Measurements from ENCODE around the gene TBL1X. TPM values are rescaled to one million over a fixed set of nuclear protein-coding genes. Genes with fewer than 3 reads are reported as not detected.
A peak's percentile ranks its signal among the peaks of the same experiment; 100 is the strongest.

Gene TBL1X
- polyA plus RNA-seq, 1 experiment, result 24.9 TPM

DNA sequence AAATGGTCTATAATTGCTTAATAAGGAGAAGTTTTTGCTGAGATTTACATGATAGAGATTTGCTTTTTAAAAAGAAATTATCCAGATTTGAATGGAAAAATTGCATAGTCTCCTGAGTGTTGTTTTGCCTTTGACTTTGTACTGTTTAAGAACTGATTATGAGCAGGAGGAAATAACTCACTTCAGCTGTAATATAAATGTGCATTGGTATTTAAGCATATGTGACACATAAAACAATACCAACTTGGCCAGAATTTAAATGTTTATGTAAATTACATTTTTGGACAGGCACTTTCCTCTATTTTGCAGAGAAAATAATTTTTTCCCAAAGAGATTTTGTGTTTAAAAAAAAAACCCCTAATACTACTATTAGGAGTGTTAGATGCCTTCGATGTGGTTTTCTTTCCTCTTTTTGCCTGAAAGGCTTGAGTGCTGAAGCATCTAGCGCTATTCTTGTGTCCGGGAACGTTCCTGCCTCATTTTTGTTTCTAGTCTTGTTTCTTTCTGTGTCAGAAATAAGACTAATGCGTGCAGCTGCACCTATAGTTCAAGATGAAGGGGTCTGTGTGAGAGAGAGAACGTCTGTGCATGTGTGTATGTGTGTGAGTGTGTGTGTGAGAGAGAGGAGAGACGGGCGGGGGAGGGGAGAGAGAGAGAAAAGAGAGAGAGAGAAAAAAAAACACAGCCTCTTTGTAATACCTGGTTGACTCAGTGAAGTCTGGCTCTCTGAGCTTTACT lies 60.8 kb downstream of the TBL1X start:
- Histone ChIP-seq H3K27me3 (ENCODE audit: control insufficient read depth, insufficient read depth, low read length) (no peaks in the 10 kb centered on the region), H3K9me3 (ENCODE audit: control insufficient read depth, insufficient read depth, low read length) (no peaks in the 10 kb centered on the region), H3K27ac (ENCODE audit: low read depth, low read length) (peak overlapping the region; percentile 47), H3K4me3 (ENCODE audit: low read depth, low read length) (peak overlapping the region; percentile 25; the same call in 1 of the 2 replicates)
- ChIA-PET POLR2A (interaction anchor here (1.2 kb wide), 1 partner anchor 9 kb away, joined by 3 read pairs; no protein-coding TSS in a partner anchor), CTCF (interaction anchor here (0.7 kb wide), 1 partner anchor 659 kb away, joined by 3 read pairs; no protein-coding TSS in a partner anchor)
- no peak for DNase-seq (ENCODE audit: low read depth, low spot score)
- TF ChIP-seq, protein P1, sequence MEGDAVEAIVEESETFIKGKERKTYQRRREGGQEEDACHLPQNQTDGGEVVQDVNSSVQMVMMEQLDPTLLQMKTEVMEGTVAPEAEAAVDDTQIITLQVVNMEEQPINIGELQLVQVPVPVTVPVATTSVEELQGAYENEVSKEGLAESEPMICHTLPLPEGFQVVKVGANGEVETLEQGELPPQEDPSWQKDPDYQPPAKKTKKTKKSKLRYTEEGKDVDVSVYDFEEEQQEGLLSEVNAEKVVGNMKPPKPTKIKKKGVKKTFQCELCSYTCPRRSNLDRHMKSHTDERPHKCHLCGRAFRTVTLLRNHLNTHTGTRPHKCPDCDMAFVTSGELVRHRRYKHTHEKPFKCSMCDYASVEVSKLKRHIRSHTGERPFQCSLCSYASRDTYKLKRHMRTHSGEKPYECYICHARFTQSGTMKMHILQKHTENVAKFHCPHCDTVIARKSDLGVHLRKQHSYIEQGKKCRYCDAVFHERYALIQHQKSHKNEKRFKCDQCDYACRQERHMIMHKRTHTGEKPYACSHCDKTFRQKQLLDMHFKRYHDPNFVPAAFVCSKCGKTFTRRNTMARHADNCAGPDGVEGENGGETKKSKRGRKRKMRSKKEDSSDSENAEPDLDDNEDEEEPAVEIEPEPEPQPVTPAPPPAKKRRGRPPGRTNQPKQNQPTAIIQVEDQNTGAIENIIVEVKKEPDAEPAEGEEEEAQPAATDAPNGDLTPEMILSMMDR (IDR thresholded peaks at IDR 0.05; ENCODE audit: low read depth, low read length), result no peak

DNA sequence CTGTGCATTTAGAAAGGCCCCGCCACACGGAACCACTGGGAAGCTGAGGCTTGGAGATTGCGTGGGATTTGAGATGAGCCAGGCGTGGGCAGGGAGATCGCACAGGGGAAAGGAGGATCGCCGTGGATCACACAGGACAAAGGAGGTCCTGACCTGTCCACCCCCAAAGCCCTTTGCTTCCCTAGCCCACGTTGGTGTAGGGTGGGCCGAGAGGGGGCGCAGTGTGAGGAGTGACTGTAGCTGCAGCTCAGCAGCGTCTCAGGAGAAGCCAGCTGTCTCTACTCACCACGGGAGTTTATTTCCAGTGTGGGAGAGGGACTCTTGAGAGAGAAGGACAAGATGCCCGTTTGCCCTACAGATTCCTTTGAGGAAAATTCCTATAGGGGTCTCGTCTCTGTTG lies 62.1 kb downstream of the TBL1X start:
- Histone ChIP-seq H3K27ac (ENCODE audit: low read depth, low read length) (no peak overlapping the region), H3K4me3 (ENCODE audit: low read depth, low read length) (no peak overlapping the region), H3K27me3 (ENCODE audit: control insufficient read depth, insufficient read depth, low read length) (no peaks in the 10 kb centered on the region), H3K9me3 (ENCODE audit: control insufficient read depth, insufficient read depth, low read length) (no peaks in the 10 kb centered on the region)
- no peak for DNase-seq (ENCODE audit: low read depth, low spot score)
- TF ChIP-seq, protein P1 (IDR thresholded peaks at IDR 0.05; ENCODE audit: low read depth, low read length), result no peak
- ChIA-PET POLR2A (no interaction called here), CTCF (no interaction called here)

DNA sequence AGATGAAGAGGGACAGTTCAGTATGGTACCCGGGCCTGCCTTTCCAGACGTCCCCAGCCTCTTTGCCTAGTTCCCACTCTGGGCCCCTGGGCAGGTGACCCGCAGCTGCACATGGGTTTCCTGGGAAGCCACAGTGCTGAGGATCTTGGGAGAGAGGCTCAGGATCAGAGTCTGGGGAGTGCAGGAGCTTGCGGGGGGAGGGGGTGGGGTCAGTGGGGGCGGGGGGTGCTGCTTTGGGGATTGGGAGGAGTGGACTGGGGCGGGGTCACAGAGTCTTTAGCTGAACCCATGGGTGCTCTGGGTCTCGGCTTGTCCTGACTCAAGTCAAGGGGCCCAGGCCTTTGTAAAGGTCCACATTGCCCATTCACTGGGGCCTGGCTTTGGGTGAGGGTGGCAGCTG lies 63.6 kb downstream of the TBL1X start:
- ChIA-PET CTCF (no interaction called here), POLR2A (no interaction called here)
- no peak overlapping the region for H3K27ac ChIP-seq (ENCODE audit: low read depth, low read length)

DNA sequence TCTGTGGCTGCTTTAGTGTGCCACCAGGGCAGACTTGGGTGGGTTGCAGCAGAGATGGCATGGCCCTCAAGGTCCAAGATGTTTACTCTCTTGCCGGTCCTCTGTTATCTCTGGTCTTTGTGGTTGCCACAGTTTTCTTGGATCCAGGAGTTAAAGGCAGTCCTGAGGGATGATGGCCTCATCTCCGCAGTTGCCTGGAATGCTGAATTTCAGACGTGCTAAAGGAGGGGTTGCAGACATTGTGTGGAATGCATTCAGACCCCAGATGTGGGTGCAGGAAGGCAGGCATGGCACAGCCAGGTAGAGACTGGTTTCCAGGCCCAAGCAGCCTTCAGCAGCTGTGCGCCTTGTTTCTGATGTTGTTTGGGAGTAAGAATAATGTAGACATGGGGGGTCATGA lies 64.4 kb downstream of the TBL1X start:
- DNase-seq (ENCODE audit: low read depth, low spot score), result no peak
- Histone ChIP-seq H3K4me3 (ENCODE audit: low read depth, low read length) (no peak overlapping the region), H3K27ac (ENCODE audit: low read depth, low read length) (no peak overlapping the region), H3K27me3 (ENCODE audit: control insufficient read depth, insufficient read depth, low read length) (no peaks in the 10 kb centered on the region), H3K9me3 (ENCODE audit: control insufficient read depth, insufficient read depth, low read length) (no peaks in the 10 kb centered on the region)
- TF ChIP-seq, protein P1 (IDR thresholded peaks at IDR 0.05; ENCODE audit: low read depth, low read length), result no peak
- ChIA-PET CTCF (no interaction called here), POLR2A (no interaction called here)

More for the DNA sequence above, 63.6 kb downstream of the TBL1X start:
- DNase-seq (ENCODE audit: low read depth, low spot score), result no peak
- TF ChIP-seq, protein P1 (IDR thresholded peaks at IDR 0.05; ENCODE audit: low read depth, low read length), result no peak
- Histone ChIP-seq H3K9me3 (ENCODE audit: control insufficient read depth, insufficient read depth, low read length) (no peaks in the 10 kb centered on the region), H3K4me3 (ENCODE audit: low read depth, low read length) (no peak overlapping the region), H3K27me3 (ENCODE audit: control insufficient read depth, insufficient read depth, low read length) (no peaks in the 10 kb centered on the region)

DNA sequence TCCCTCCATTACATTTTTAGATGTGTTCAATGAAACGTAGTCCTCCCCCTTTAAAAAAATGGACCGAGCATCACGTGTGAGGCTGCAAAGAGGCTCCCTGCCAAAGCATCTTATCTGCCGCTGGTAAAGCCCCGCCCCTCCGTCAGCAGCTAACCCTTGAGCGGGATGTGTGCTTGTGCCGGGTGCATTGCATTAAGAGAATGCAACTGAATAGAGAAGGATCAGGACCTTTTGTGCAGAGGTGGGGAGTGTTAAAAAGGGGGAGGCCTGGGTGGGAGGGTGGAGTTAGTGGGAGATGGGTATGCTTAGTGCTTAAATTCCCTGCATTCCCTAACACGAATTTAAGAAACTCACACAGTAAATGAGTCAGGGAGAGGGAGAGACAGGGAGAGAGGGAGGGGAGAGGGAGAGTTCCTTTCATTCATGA lies 66.0 kb downstream of the TBL1X start:
- TF ChIP-seq, protein P1 (IDR thresholded peaks at IDR 0.05; ENCODE audit: low read depth, low read length), result no peak
- H3K4me3 ChIP-seq (ENCODE audit: low read depth, low read length), result peak overlapping the region; percentile 29
- no peaks in the 10 kb centered on the region for H3K9me3 ChIP-seq (ENCODE audit: control insufficient read depth, insufficient read depth, low read length)
- H3K27me3 ChIP-seq (ENCODE audit: control insufficient read depth, insufficient read depth, low read length), result no peaks in the 10 kb centered on the region
- DNase-seq (ENCODE audit: low read depth, low spot score), result peak; percentile 55
- ChIA-PET CTCF (interaction anchor here (1.0 kb wide), 1 partner anchor 115 kb away, joined by 3 read pairs; no protein-coding TSS in a partner anchor), POLR2A (interaction anchor here (0.6 kb wide), 1 partner anchor 58 kb away, joined by 3 read pairs; no protein-coding TSS in a partner anchor)
- no peak overlapping the region for H3K27ac ChIP-seq (ENCODE audit: low read depth, low read length)

Measured in AG04450 (cell line).